Fibroblast of mammary gland (primary cell): Measurements from ENCODE around the gene BLVRA.

Experiments used
- DNase-seq: peaks from one replicate; pipeline ENCODE4 v3.0.0-alpha.2; 2010; ENCODE audit warnings: low read depth
- H3K4me3 ChIP-seq: 2 replicates; pipeline ENCODE4 v1.5.1; 2011; ENCODE audit warnings: low read depth, mild to moderate bottlenecking, low read length, moderate library complexity; ENCODE audit not compliant: control insufficient read depth
- TF ChIP-seq, protein P1 (sequence below): conservative IDR thresholded peaks from 2 replicates; pipeline ENCODE4 v1.5.1; 2011; ENCODE audit warnings: low read depth, low read length, inconsistent platforms; ENCODE audit not compliant: control insufficient read depth, insufficient read depth

The BLVRA gene

DNA sequence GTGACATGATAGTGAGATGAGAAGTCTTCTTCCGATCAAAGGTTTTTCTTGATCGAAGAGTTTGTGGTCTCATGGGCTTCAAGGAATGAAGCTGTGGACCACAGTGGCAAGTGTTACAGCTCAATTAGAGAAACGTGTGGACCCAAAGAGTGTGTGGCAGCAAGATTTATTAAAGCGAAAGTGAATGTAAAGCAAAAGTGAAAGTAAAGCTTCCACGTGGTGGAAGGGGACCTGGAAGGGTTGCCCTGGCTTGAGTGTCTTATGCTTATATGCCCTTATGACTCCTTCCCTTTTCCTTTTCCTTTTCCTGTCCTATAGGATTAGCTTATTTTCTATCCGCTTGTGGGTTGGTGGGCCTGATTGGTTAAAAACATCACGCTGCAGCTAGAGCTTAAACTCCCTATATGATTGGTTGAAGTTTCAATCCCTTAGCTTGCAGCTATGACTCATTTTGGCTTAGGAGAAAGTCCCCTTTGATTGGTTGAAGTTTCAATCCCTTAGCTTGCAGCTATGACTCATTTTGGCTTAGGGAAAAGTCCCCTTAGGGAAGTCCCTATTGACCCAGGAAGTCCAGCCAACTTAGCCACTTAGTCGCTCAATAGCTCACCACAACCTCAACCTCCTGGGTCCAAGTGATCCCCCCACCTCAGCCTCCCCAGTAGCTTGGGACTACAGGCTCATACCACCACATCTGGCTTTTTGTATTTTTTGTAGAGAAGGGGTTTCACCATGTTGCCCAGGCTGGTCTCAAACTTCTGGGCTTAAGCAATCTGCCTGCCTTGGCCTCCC, 76.2 kb downstream of the BLVRA start:
- H3K4me3 ChIP-seq: no peak overlapping the region
- TF ChIP-seq, protein P1, sequence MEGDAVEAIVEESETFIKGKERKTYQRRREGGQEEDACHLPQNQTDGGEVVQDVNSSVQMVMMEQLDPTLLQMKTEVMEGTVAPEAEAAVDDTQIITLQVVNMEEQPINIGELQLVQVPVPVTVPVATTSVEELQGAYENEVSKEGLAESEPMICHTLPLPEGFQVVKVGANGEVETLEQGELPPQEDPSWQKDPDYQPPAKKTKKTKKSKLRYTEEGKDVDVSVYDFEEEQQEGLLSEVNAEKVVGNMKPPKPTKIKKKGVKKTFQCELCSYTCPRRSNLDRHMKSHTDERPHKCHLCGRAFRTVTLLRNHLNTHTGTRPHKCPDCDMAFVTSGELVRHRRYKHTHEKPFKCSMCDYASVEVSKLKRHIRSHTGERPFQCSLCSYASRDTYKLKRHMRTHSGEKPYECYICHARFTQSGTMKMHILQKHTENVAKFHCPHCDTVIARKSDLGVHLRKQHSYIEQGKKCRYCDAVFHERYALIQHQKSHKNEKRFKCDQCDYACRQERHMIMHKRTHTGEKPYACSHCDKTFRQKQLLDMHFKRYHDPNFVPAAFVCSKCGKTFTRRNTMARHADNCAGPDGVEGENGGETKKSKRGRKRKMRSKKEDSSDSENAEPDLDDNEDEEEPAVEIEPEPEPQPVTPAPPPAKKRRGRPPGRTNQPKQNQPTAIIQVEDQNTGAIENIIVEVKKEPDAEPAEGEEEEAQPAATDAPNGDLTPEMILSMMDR: no peak
- peak; percentile 67 for DNase-seq

GRCh38 chr7:43838201-43838658, 79.8 kb downstream of the BLVRA start:
- H3K4me3 ChIP-seq: no peak overlapping the region
- TF ChIP-seq, protein P1: no peak
- no peak for DNase-seq

DNA sequence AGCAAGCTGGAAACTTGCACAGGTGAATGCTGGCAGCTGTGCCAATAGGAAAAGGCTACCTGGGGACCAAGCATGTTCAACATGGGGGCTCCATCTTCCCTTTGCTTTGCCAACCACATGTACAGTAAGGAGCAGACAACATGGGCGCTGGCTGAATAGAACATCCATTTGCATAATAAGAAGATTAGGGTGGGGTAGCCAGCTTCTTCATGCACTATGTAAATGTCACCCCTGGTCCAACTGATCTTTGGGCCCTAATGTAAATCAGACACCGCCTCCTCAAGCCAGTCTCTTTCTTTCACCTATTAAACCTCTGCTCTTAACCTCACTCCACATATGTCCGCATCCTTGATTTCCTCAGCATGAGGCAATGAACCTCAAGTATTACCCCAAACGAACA, 84.8 kb downstream of the BLVRA start:
- H3K4me3 ChIP-seq: no peak overlapping the region
- DNase-seq: no peak
- TF ChIP-seq, protein P1: no peak

GRCh38 chr7:43844257-43844656, 85.8 kb downstream of the BLVRA start:
- H3K4me3 ChIP-seq: no peak overlapping the region
- DNase-seq: no peak
- TF ChIP-seq, protein P1: no peak

- no peak overlapping the region for H3K4me3 ChIP-seq
- no peak for DNase-seq
- TF ChIP-seq, protein P1: no peak
Observed at GRCh38 chr7:43844662-43845061, 86.2 kb downstream of the BLVRA start.

- peak; percentile 70 for DNase-seq
- TF ChIP-seq, protein P1: no peak
- H3K4me3 ChIP-seq: no peak overlapping the region
Observed at GRCh38 chr7:43847496-43847895, 89.0 kb downstream of the BLVRA start.
